WTC11 (cell line): Measurements from ENCODE around the gene ZDHHC4. TPM values are rescaled to one million over a fixed set of nuclear protein-coding genes. Genes with fewer than 3 reads are reported as not detected.
A peak's percentile ranks its signal among the peaks of the same experiment; 100 is the strongest.

ENCODE experiments used
- ATAC-seq: fragments of 200-7000 bp; cut with Tn5 transposase; 2 replicates; pipeline ENCODE4 v1.10.0; 2021; ENCODE audit warnings: mild to moderate bottlenecking, moderate library complexity
- CTCF ChIA-PET: fragments of 300-600 bp; sonication (Branson Sonifier 250); formaldehyde crosslinking; loops from one replicate; lab custom pipeline; 2021; ENCODE audit warnings: antibody characterized with exemption; lab: Charles Lee
- POLR2A ChIA-PET: fragments of 350-600 bp; sonication (Branson Sonifier 250); formaldehyde crosslinking; loops from one replicate; lab custom pipeline; 2021; ENCODE audit warnings: antibody characterized with exemption; lab: Charles Lee
- DNase-seq: peaks from one replicate; pipeline ENCODE4 v3.0.0; 2021; ENCODE audit warnings: low spot score
- H3K27ac Mint-ChIP-seq: 2 replicates; pipeline ENCODE4 v1.8.0; 2021; ENCODE audit warnings: mixed read lengths
- H3K27me3 Mint-ChIP-seq: 2 replicates; pipeline ENCODE4 v1.8.0; 2021; ENCODE audit warnings: low read depth, mild to moderate bottlenecking, moderate library complexity, mixed read lengths
- H3K36me3 Mint-ChIP-seq: 2 replicates; pipeline ENCODE4 v1.8.0; 2021; ENCODE audit warnings: mixed read lengths
- H3K4me1 Mint-ChIP-seq: 2 replicates; pipeline ENCODE4 v1.8.0; 2022; ENCODE audit warnings: mixed read lengths
- H3K4me3 Mint-ChIP-seq: 2 replicates; pipeline ENCODE4 v1.8.0; 2021; ENCODE audit warnings: mild to moderate bottlenecking, moderate library complexity, mixed read lengths
- H3K9me3 Mint-ChIP-seq: 2 replicates; pipeline ENCODE4 v1.8.0; 2021; ENCODE audit warnings: mixed read lengths
- AFF4 ChIP-seq: sonication (generic); formaldehyde crosslinking; IDR thresholded peaks from 2 replicates; pipeline ENCODE4 v1.8.1; 2023; ENCODE audit warnings: mild to moderate bottlenecking, missing genetic modification reagents, borderline replicate concordance
- CBFB ChIP-seq: sonication (generic); formaldehyde crosslinking; IDR thresholded peaks from 2 replicates; pipeline ENCODE4 v1.8.1; 2022; ENCODE audit warnings: mild to moderate bottlenecking, low read depth, missing genetic modification reagents
- E2F5 ChIP-seq: sonication (generic); formaldehyde crosslinking; IDR thresholded peaks from 2 replicates; pipeline ENCODE4 v1.8.1; 2022; ENCODE audit warnings: mild to moderate bottlenecking, moderate library complexity, missing genetic modification reagents
- EMX1 ChIP-seq: fragments of 250-450 bp; sonication (Bioruptor Pico); IDR thresholded peaks from 2 replicates; pipeline ENCODE4 v1.8.0; 2021; ENCODE audit warnings: mild to moderate bottlenecking
- FOXP1 ChIP-seq: sonication (generic); formaldehyde crosslinking; IDR thresholded peaks from 2 replicates; pipeline ENCODE4 v1.8.0; 2022; ENCODE audit warnings: missing genetic modification reagents, mild to moderate bottlenecking, moderate library complexity, borderline replicate concordance
- MXD4 ChIP-seq: fragments of 250-450 bp; sonication (Bioruptor Pico); IDR thresholded peaks from 2 replicates; pipeline ENCODE4 v1.8.0; 2021; ENCODE audit warnings: mild to moderate bottlenecking, moderate library complexity, borderline replicate concordance
- NR1H2 ChIP-seq: sonication (generic); formaldehyde crosslinking; IDR thresholded peaks from 2 replicates; pipeline ENCODE4 v1.9.0; 2021; ENCODE audit warnings: mild to moderate bottlenecking, moderate library complexity, missing genetic modification reagents
- OVOL2 ChIP-seq: fragments of 250-450 bp; sonication (Bioruptor Pico); IDR thresholded peaks from 2 replicates; pipeline ENCODE4 v1.9.0; 2021; ENCODE audit warnings: mild to moderate bottlenecking, borderline replicate concordance
- SOX15 ChIP-seq: fragments of 250-450 bp; sonication (Bioruptor Pico); IDR thresholded peaks from 2 replicates; pipeline ENCODE4 v1.9.0; 2021; ENCODE audit warnings: mild to moderate bottlenecking
- TCF7 ChIP-seq: sonication (generic); formaldehyde crosslinking; IDR thresholded peaks from 2 replicates; pipeline ENCODE4 v1.8.0; 2022; ENCODE audit warnings: mild to moderate bottlenecking, low read depth, missing genetic modification reagents, moderate library complexity
- TEAD4 ChIP-seq: sonication (generic); formaldehyde crosslinking; IDR thresholded peaks from 2 replicates; pipeline ENCODE4 v1.8.0; 2022; ENCODE audit warnings: mild to moderate bottlenecking, missing genetic modification reagents
- ZMAT4 ChIP-seq: fragments of 250-450 bp; sonication (Bioruptor Pico); IDR thresholded peaks from 2 replicates; pipeline ENCODE4 v1.9.0; 2021; ENCODE audit warnings: mild to moderate bottlenecking
- ZNF121 ChIP-seq: sonication (generic); formaldehyde crosslinking; IDR thresholded peaks from 2 replicates; pipeline ENCODE4 v1.8.0; 2023; ENCODE audit warnings: missing genetic modification reagents
- total RNA-seq: library from RNA; stranded (reverse); gene quantifications from 3 replicates; pipeline ENCODE4 v1.2.3, GENCODE V29; 2021
- TF ChIP-seq, protein P1 (sequence below): sonication (generic); formaldehyde crosslinking; IDR thresholded peaks from 2 replicates; pipeline ENCODE4 v1.8.0; 2023; ENCODE audit warnings: missing genetic modification reagents
- TF ChIP-seq, protein P2 (sequence below): sonication (generic); formaldehyde crosslinking; conservative IDR thresholded peaks from 2 replicates; pipeline ENCODE4 v1.8.1; 2022; ENCODE audit warnings: mild to moderate bottlenecking, missing genetic modification reagents

Gene ZDHHC4
- total RNA-seq, 1 experiment from 2014 or later = 37.7 TPM

DNA sequence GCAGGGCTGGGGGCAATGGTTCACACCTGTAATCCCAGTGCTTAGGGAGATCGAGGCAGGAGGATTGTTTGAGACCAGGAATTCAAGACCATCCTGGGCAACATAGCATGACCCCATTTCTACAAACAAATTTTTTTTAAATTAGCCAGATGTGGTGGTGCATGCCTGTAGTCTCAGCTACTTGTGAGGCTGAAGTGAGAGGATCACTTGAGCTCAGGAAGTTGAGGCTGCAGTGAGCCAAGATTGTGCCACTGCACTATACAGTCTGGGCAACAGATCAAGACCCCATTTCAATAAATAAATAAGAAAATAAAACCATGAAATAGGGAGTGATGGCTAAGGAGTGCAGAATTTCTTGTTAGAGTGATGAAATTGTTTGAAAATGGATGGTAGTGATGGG lies 34.9 kb upstream of the ZDHHC4 start:
- DNase-seq = no peak
- ChIA-PET POLR2A (no interaction called here), CTCF (interaction anchor here (3.2 kb wide), 1 partner anchor 16 kb away, joined by 16 read pairs; no protein-coding TSS in a partner anchor)
- Mint-ChIP-seq H3K36me3 (no peaks in the 10 kb centered on the region), H3K4me3 (no peak overlapping the region), H3K27ac (no peak overlapping the region), H3K27me3 (peaks cover 9% of the 10 kb centered on the region), H3K9me3 (no peaks in the 10 kb centered on the region), H3K4me1 (peaks cover 4% of the 10 kb centered on the region)
- no peak for ATAC-seq
- TF ChIP-seq FOXP1 (no peak), SOX15 (no peak), ZNF121 (CRISPR knock-in tag) (peak; percentile 69; the same call in 1 of the 2 replicates), CBFB (CRISPR knock-in tag) (no peak), AFF4 (CRISPR knock-in tag) (no peak), E2F5 (CRISPR knock-in tag) (no peak), OVOL2 (CRISPR knock-in tag) (no peak)

DNA sequence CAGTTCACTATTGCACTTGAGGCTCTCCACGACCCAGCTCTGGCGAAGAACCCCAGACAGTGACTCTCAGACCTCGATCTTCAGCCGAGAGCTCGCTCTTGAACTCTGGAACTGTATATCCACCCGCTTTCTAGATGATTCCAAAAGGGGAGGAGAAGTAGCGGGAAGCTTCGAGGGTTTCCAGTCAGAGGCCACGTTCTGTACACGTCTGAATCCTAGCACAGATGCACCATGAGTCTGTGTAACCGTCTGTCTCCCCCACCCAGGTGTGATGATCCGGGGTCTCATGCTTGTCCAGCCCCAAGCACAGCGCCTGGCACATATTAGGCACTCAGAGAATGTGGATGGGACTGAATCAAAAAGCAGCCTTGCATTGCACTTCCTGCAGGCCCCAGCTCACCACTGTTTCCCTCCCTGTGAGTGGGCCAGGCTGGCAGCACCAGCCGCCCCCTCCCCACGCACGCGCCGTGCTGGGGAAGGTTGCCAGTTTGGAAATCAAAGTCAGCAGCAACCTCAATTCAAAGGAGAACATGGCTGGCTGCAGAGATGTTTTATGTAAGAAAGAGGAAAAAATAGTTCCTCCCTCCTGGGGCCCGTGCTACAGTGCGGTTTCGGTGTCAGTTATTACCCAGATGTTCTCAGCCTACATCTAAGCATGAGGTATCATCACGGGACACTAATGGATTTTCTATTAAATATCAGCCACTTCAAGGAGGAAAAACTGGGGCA lies 31.7 kb upstream of the ZDHHC4 start:
- DNase-seq = no peak
- H3K36me3 Mint-ChIP-seq = no peaks in the 10 kb centered on the region
- H3K27ac Mint-ChIP-seq = no peak overlapping the region
- no peak overlapping the region for H3K4me3 Mint-ChIP-seq
- no peak for ATAC-seq
- H3K4me1 Mint-ChIP-seq = peaks cover 4% of the 10 kb centered on the region
- no peaks in the 10 kb centered on the region for H3K9me3 Mint-ChIP-seq
- no peak for TF ChIP-seq TEAD4 (CRISPR knock-in tag)
- TF ChIP-seq EMX1 (CRISPR knock-in tag) = no peak
- TF ChIP-seq, protein P1, sequence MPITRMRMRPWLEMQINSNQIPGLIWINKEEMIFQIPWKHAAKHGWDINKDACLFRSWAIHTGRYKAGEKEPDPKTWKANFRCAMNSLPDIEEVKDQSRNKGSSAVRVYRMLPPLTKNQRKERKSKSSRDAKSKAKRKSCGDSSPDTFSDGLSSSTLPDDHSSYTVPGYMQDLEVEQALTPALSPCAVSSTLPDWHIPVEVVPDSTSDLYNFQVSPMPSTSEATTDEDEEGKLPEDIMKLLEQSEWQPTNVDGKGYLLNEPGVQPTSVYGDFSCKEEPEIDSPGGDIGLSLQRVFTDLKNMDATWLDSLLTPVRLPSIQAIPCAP (CRISPR knock-in tag) = no peak
- no peak for TF ChIP-seq MXD4 (CRISPR knock-in tag)
- TF ChIP-seq TCF7 (CRISPR knock-in tag) = no peak
- TF ChIP-seq, protein P2, sequence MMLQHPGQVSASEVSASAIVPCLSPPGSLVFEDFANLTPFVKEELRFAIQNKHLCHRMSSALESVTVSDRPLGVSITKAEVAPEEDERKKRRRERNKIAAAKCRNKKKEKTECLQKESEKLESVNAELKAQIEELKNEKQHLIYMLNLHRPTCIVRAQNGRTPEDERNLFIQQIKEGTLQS (CRISPR knock-in tag) = no peak
- no peak for TF ChIP-seq NR1H2
- no peak for TF ChIP-seq ZMAT4 (CRISPR knock-in tag)
- no peaks in the 10 kb centered on the region; the same call in 1 of the 2 replicates for H3K27me3 Mint-ChIP-seq
- ChIA-PET POLR2A (no interaction called here), CTCF (interaction anchor here (0.7 to 3.2 kb wide), 2 partner anchors 10 to 13 kb away, joined by 3 to 16 read pairs; no protein-coding TSS in a partner anchor)
